ENCODE data around the gene BTBD6.

Gene BTBD6

DNA sequence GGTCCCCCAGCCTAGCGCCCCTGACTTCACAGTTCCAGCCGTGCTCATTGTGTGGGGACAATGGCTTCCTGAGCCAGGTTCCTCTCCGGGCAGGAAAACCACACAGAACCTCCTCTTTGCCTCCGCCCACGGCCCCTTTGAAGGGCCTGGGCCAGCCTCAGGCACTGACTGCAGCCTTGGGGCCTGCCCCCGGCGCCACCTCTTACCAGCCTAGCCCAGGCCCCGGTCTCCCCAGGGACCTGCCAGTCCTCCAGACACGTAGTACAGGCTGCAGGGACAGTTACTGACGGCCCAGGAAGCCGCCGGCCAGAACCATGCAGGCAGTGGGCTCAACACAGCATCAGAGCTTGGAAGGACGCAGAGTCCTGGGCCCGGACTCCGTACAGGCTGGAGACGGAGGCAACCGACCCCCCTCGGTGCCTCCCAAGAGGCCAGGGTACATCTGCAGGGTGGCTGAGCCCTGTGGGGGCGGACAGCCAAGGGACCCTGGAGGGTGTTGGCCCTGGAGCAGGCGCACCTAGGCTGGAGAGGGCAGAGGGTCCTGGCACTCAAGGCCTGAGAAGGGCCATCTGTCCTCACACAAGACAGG is 46.3 kb upstream of the BTBD6 start:
- no peak overlapping the region for H3K27ac ChIP-seq
- TF ChIP-seq ZFX (IDR thresholded peaks at IDR 0.05; ENCODE audit: borderline replicate concordance): no peak

- TF ChIP-seq, protein P1, sequence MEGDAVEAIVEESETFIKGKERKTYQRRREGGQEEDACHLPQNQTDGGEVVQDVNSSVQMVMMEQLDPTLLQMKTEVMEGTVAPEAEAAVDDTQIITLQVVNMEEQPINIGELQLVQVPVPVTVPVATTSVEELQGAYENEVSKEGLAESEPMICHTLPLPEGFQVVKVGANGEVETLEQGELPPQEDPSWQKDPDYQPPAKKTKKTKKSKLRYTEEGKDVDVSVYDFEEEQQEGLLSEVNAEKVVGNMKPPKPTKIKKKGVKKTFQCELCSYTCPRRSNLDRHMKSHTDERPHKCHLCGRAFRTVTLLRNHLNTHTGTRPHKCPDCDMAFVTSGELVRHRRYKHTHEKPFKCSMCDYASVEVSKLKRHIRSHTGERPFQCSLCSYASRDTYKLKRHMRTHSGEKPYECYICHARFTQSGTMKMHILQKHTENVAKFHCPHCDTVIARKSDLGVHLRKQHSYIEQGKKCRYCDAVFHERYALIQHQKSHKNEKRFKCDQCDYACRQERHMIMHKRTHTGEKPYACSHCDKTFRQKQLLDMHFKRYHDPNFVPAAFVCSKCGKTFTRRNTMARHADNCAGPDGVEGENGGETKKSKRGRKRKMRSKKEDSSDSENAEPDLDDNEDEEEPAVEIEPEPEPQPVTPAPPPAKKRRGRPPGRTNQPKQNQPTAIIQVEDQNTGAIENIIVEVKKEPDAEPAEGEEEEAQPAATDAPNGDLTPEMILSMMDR (IDR thresholded peaks at IDR 0.05): peak; percentile 96
- no peak for TF ChIP-seq ZFX (IDR thresholded peaks at IDR 0.05; ENCODE audit: borderline replicate concordance)
- H3K27ac ChIP-seq: no peak overlapping the region
These were observed 45.2 kb upstream of the BTBD6 start for GRCh38 chr14:105203057-105203531.

- TF ChIP-seq, protein P1 (IDR thresholded peaks at IDR 0.05): no peak
- TF ChIP-seq ZFX (IDR thresholded peaks at IDR 0.05; ENCODE audit: borderline replicate concordance): no peak
- H3K27ac ChIP-seq: peak overlapping the region; percentile 48
These were observed 44.6 kb upstream of the BTBD6 start for GRCh38 chr14:105203701-105204100.

DNA sequence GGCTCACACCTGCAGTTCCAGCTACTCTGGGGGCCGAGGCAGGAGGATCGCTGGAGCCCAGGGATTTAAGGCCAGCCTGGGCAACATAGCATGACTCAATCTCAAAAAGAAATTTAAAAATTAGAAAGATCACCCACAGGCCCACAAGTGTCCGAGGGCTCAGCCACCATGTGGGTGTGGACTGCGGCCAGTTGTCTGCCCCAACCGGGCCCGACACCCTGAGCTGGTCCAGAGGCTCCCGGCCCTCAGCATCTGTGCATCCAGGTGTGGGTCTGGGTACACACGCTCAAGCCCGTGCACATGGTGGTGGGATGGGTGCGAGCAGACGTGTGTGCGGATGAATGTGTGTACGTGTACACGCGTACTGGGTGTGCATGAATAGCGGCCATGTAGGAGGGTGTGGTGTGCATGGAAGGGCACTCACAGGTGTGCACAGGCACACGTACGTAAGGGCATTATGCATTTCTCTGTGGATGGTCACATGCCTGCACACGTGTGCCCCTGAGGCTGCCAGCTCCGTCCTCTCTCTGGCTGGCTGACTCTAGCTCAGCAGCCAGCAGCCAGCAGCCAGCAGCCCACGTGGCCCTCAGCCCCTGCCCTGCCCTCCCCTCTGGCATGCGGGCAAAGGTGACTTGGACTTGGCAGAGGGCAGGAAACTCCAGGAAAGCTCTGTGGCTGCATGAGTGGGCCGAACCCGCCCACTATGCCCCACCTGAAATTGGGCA is 44.0 kb upstream of the BTBD6 start:
- TF ChIP-seq, protein P1 (IDR thresholded peaks at IDR 0.05): no peak
- TF ChIP-seq ZFX (IDR thresholded peaks at IDR 0.05; ENCODE audit: borderline replicate concordance): no peak
- peak overlapping the region; percentile 48 for H3K27ac ChIP-seq

- peak overlapping the region; percentile 48 for H3K27ac ChIP-seq
These were observed 43.2 kb upstream of the BTBD6 start for GRCh38 chr14:105204931-105205672.

GRCh38 chr14:105205673-105206208 is 42.6 kb upstream of the BTBD6 start:
- TF ChIP-seq ZFX (IDR thresholded peaks at IDR 0.05; ENCODE audit: borderline replicate concordance): no peak
- TF ChIP-seq, protein P1 (IDR thresholded peaks at IDR 0.05): no peak
- peak overlapping the region; percentile 48 for H3K27ac ChIP-seq

More at GRCh38 chr14:105204931-105205672, 43.2 kb upstream of the BTBD6 start:
- TF ChIP-seq ZFX (IDR thresholded peaks at IDR 0.05; ENCODE audit: borderline replicate concordance): no peak
- TF ChIP-seq, protein P1 (IDR thresholded peaks at IDR 0.05): no peak

- TF ChIP-seq, protein P1 (IDR thresholded peaks at IDR 0.05): no peak
- no peak for TF ChIP-seq ZFX (IDR thresholded peaks at IDR 0.05; ENCODE audit: borderline replicate concordance)
- H3K27ac ChIP-seq: no peak overlapping the region
These were observed 41.5 kb upstream of the BTBD6 start for GRCh38 chr14:105206873-105207272.
